Vagina (tissue), 2 donors: Measurements from ENCODE around the gene PTGFRN. TPM values are rescaled to one million over a fixed set of nuclear protein-coding genes. Genes with fewer than 3 reads are reported as not detected.
"Not testable (repeated sequence)": the region's sequence is repeated elsewhere in the genome, so short reads cannot be mapped to it uniquely, and the experiment has no call there.

Source experiments
- DNase-seq, 2 donors: peaks; one replicate each; pipeline ENCODE4 v3.0.0-alpha.2; 2017; ENCODE audit errors: extremely low spot score in 2 of 2
- H3K27ac ChIP-seq: fragments of 200-600 bp; sonication (generic); one replicate; pipeline ENCODE4 v1.5.1; 2019
- H3K27me3 ChIP-seq: fragments of 200-600 bp; sonication (generic); one replicate; pipeline ENCODE4 v1.5.1; 2019
- H3K36me3 ChIP-seq, 2 donors: fragments of 200-600 bp; sonication (generic); one replicate each; pipeline ENCODE4 v1.5.1; 2017 to 2019
- H3K4me1 ChIP-seq: fragments of 200-600 bp; sonication (generic); one replicate; pipeline ENCODE4 v1.5.1; 2019
- H3K4me3 ChIP-seq, 2 donors: fragments of 200-600 bp; sonication (generic); 1 replicate in 1 of 2; 2 replicates in 1 of 2; pipeline ENCODE4 v1.5.1; 2016 to 2019
- H3K9me3 ChIP-seq: fragments of 200-600 bp; sonication (generic); one replicate; pipeline ENCODE4 v1.5.1; 2019
- CTCF ChIP-seq, 3 experiments: fragments of 450-650 bp in 2 of 3; fragments of 200-600 bp in 1 of 3; sonication (generic) in 1 of 3; IDR thresholded peaks; one replicate each; pipeline ENCODE4 v1.5.1; 2017 to 2019; ENCODE audit warnings: antibody characterized with exemption in 3 of 3, mild to moderate bottlenecking in 2 of 3, moderate library complexity in 2 of 3
- POLR2A ChIP-seq, 2 donors: fragments of 450-650 bp; IDR thresholded peaks; one replicate each; pipeline ENCODE4 v1.6.1; 2017; ENCODE audit warnings: antibody characterized with exemption in 2 of 2, mild to moderate bottlenecking in 2 of 2, moderate library complexity in 2 of 2
- POLR2AphosphoS5 ChIP-seq, 2 donors: sonication (generic); formaldehyde crosslinking; IDR thresholded peaks; one replicate each; pipeline ENCODE4 v1.9.0; 2017; ENCODE audit warnings: antibody characterized with exemption in 2 of 2, mild to moderate bottlenecking in 2 of 2, low read depth in 1 of 2; ENCODE audit not compliant: insufficient read depth in 1 of 2
- intact Hi-C: fragments of 100-400 bp; cut with DNase I; formaldehyde crosslinking; loops from one replicate; pipeline ENCODE4 v1.15.1; 2023
- total RNA-seq: library from RNA; depleted of rRNA; stranded (reverse); fragments of >200 nt; gene quantifications from one replicate; pipeline ENCODE4 v1.2.3, GENCODE V29; 2016

PTGFRN gene
- total RNA-seq, 1 donor from 2014 or later, result 52.8 TPM

GRCh38 chr1:116933606-116934515, 24.1 kb downstream of the PTGFRN start:
- Histone ChIP-seq H3K9me3 (no peaks in the 10 kb centered on the region), H3K27me3 (no peaks in the 10 kb centered on the region), H3K4me3 (no peak overlapping the region), H3K36me3 (no peaks in the 10 kb centered on the region), H3K27ac (no peak overlapping the region), H3K4me1 (no peaks in the 10 kb centered on the region)
- intact Hi-C loops, result no loop called here
- TF ChIP-seq CTCF (IDR thresholded peaks at IDR 0.05) (no peak), POLR2A (IDR thresholded peaks at IDR 0.05) (no peak), POLR2AphosphoS5 (IDR thresholded peaks at IDR 0.05; ENCODE audit: insufficient read depth in 1 of 2, low read depth in 1 of 2) (no peak)
- no peak for DNase-seq

GRCh38 chr1:116934586-116935207, 25.0 kb downstream of the PTGFRN start:
- intact Hi-C loops, result no loop called here
- no peak for TF ChIP-seq CTCF (IDR thresholded peaks at IDR 0.05)
- no peak for TF ChIP-seq POLR2A (IDR thresholded peaks at IDR 0.05)
- no peak for TF ChIP-seq POLR2AphosphoS5 (IDR thresholded peaks at IDR 0.05; ENCODE audit: insufficient read depth in 1 of 2, low read depth in 1 of 2)
- no peaks in the 10 kb centered on the region for H3K27me3 ChIP-seq
- no peak for DNase-seq
- no peak overlapping the region for H3K27ac ChIP-seq
- H3K9me3 ChIP-seq, result no peaks in the 10 kb centered on the region
- H3K4me1 ChIP-seq, result peaks cover 5% of the 10 kb centered on the region
- H3K4me3 ChIP-seq, result no peak overlapping the region
- no peaks in the 10 kb centered on the region for H3K36me3 ChIP-seq

GRCh38 chr1:116938216-116938615, 28.5 kb downstream of the PTGFRN start:
- H3K9me3 ChIP-seq, result no peaks in the 10 kb centered on the region
- TF ChIP-seq POLR2A (IDR thresholded peaks at IDR 0.05), result no peak
- TF ChIP-seq POLR2AphosphoS5 (IDR thresholded peaks at IDR 0.05; ENCODE audit: insufficient read depth in 1 of 2, low read depth in 1 of 2), result no peak
- no peak for TF ChIP-seq CTCF (IDR thresholded peaks at IDR 0.05)

GRCh38 chr1:116939780-116940543, 30.2 kb downstream of the PTGFRN start:
- DNase-seq, H3K27me3 ChIP-seq, H3K4me1 ChIP-seq, H3K9me3 ChIP-seq, H3K4me3 ChIP-seq, H3K27ac ChIP-seq: not testable (repeated sequence)
- intact Hi-C loops, result loop anchor here (1.0 kb wide), 1 partner anchor 34 kb away; no protein-coding TSS in a partner anchor
- H3K36me3 ChIP-seq, result peaks cover 0 to 14% of the 10 kb centered on the region in 2 donors

More at GRCh38 chr1:116938216-116938615, 28.5 kb downstream of the PTGFRN start:
- intact Hi-C loops, result no loop called here
- peaks cover 0 to 8% of the 10 kb centered on the region in 2 donors for H3K36me3 ChIP-seq
- no peak overlapping the region for H3K4me3 ChIP-seq
- peaks cover 5% of the 10 kb centered on the region for H3K4me1 ChIP-seq
- H3K27me3 ChIP-seq, result no peaks in the 10 kb centered on the region
- DNase-seq, result no peak
- no peak overlapping the region for H3K27ac ChIP-seq

GRCh38 chr1:116940814-116941599, 31.3 kb downstream of the PTGFRN start:
- Histone ChIP-seq H3K4me1 (peaks cover 5% of the 10 kb centered on the region), H3K27ac (no peak overlapping the region), H3K4me3 (no peak overlapping the region), H3K27me3 (no peaks in the 10 kb centered on the region), H3K9me3 (no peaks in the 10 kb centered on the region), H3K36me3 (peaks cover 0 to 19% of the 10 kb centered on the region in 2 donors)
- TF ChIP-seq POLR2AphosphoS5 (IDR thresholded peaks at IDR 0.05; ENCODE audit: insufficient read depth in 1 of 2, low read depth in 1 of 2) (no peak), POLR2A (IDR thresholded peaks at IDR 0.05) (no peak), CTCF (IDR thresholded peaks at IDR 0.05) (no peak)
- intact Hi-C loops, result no loop called here
- DNase-seq, result no peak
